Gastrocnemius medialis (tissue), 4 donors: ENCODE data around the gene WASF1.

Experiments used
- POLR2A ChIP-seq, 2 donors: fragments of 450-650 bp; IDR thresholded peaks; one replicate each; pipeline ENCODE4 v1.6.1; 2017; ENCODE audit warnings: antibody characterized with exemption in 2 of 2, mild to moderate bottlenecking in 2 of 2, moderate library complexity in 2 of 2
- TF ChIP-seq, protein P1 (sequence below), 5 experiments: fragments of 450-650 bp in 3 of 5; fragments of 200-600 bp in 2 of 5; sonication (generic) in 2 of 5; IDR thresholded peaks in 4 of 5; conservative IDR thresholded peaks in 1 of 5; 1 replicate in 4 of 5; 2 replicates in 1 of 5; pipeline ENCODE4 v1.5.1; 2016 to 2019; ENCODE audit warnings: antibody characterized with exemption in 5 of 5, mild to moderate bottlenecking in 3 of 5, moderate library complexity in 3 of 5

GRCh38 chr6:110196874-110197273, 17.4 kb upstream of the WASF1 start:
- TF ChIP-seq, protein P1, sequence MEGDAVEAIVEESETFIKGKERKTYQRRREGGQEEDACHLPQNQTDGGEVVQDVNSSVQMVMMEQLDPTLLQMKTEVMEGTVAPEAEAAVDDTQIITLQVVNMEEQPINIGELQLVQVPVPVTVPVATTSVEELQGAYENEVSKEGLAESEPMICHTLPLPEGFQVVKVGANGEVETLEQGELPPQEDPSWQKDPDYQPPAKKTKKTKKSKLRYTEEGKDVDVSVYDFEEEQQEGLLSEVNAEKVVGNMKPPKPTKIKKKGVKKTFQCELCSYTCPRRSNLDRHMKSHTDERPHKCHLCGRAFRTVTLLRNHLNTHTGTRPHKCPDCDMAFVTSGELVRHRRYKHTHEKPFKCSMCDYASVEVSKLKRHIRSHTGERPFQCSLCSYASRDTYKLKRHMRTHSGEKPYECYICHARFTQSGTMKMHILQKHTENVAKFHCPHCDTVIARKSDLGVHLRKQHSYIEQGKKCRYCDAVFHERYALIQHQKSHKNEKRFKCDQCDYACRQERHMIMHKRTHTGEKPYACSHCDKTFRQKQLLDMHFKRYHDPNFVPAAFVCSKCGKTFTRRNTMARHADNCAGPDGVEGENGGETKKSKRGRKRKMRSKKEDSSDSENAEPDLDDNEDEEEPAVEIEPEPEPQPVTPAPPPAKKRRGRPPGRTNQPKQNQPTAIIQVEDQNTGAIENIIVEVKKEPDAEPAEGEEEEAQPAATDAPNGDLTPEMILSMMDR (IDR thresholded peaks at IDR 0.05 in 4 of 5, conservative IDR thresholded peaks at IDR 0.05 in 1 of 5): no peak
- no peak for TF ChIP-seq POLR2A (IDR thresholded peaks at IDR 0.05)
